SKM-1 (cell line): ENCODE results near the gene TRPM6.

Experiments
- DNase-seq: peaks from one replicate; lab custom pipeline; 2025; ENCODE audit not compliant: unreplicated experiment; lab: John Stamatoyannopoulos, UW

Gene TRPM6

DNA sequence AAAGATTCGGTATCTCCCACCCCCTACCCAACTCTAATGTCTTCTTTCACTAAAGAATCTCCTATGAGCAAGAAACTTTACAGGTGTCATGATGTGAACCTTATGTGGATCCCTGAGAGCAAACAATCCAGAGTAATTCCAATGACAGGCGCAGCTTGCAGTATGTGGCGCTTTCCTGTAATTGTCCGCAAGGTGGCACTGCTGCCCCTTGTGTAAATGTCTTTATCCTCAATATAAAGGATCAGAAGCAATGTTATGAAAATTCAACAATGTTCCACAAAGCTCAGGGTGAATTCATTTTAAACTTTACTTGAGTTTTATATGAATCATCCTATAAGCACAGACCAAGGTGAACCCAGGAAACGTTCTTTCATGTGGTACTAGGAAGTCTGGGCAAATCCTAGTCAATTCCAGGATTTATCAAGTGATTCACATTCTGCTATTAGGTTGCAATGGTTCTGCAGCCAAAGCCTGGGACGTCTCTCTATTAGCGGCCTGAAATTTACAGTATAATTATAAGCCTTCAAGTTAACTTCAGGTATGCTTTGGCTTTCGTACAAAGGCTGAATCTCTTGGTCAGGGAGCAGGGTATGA is 113.7 kb downstream of the TRPM6 start:
- peak; percentile 5 for DNase-seq

DNA sequence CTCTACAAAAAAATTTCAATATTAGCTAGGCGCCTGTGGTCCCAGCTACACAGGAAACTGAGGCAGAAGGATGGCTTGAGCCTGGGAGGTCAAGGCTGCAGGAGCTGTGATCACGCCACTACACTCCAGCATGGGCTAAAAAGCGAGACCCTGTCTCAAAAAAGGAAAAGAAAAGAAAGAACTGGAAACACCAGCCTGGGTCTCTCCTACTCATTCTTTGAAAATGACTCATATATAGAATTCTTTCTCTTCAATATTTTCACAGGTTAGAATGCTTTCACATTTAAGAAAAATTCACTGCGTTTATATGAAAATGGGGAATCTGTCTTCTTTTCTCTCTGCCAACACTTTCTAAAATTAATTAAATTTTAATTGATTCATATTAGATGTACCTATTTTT is 115.6 kb downstream of the TRPM6 start:
- DNase-seq = no peak

DNA sequence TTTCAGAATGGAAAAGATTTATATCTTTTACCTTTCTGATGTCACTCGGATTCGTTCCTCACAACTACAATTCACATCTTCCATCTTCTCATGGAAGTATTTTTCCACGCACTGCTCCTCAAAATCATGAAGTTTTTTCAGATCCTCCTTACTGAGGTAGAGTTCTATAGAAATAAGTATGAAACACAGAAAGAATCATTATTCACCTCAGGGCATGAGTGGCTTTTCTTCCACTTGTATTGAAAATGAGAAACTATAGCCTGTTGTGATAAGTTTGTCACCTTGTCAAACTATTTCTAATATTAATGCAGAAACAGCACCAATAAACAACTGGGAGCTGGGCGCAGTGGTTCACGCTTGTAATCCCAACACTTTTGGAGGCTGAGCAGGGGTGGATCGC is 116.0 kb downstream of the TRPM6 start:
- no peak for DNase-seq

DNA sequence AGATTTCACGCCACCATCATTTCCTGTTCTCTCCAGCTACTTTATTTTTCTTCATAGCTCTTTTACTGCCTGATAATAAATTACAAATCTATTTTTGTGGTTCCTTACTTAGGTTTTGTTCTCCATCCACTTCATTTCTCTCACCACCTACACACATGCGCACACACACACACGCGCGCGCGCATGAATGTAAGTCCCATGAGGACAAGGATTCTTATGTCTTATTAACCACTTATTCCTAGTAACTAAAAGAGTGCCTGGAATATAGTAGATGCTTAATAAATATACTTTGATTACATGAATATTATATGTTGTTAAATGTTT is 116.5 kb downstream of the TRPM6 start:
- DNase-seq = no peak

DNA sequence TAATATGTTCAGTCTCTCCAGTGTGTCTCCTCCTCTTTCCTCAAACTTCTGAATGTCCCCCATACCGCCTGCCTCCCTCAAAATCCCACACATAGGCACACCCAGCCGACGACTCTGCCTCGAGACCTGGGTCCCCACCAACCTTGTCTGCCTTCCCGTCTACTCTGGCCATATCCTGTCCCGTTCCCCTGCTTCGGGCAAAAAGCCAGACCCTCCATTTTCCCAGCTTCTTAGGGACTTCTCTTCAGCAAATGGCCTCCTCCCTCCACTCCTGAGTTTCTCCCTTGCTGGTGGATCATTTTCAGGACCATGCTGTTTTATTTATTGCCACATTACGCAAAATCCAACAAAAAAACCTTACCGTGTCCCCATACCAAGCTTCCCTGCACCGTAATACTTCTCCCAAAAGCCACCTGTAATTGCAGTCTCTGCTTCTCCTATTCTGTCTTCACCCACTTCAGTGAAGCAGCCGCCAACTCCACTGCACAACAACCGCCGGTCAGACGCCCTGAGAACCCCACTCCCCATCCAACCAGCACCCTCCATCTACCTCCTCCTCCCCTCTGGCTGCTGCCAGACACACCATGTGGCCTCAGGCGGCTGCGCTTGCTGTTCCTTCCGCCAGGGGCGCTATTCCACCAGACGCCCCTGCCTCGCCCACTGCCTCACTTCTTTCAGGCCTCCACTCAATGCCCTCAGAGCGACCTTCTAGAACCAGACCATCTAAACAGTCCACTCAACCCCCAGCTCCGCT is 117.0 kb downstream of the TRPM6 start:
- no peak for DNase-seq

DNA sequence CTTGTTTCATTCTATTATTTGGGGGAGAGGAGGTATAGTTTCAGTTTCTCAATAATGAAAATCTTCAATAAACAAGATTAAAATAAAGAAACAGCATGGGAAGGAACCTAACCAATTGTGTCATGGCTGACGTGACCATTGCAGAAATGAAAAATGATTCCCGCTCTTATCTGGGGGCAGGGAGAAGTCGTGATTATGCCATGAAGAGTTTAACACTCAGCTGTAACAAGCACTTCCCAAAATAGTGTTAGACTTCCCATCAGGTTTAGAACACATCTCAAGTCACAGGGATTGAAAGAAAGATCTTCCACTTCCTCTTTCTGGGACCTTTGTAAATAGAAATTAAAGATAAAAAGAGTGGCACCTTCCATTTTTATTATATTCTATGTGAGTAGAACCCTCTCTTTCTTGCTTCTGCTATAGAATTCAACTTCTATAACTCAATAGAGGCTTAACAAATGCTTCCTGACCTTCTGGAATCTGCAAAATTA is 122.2 kb downstream of the TRPM6 start:
- no peak for DNase-seq

DNA sequence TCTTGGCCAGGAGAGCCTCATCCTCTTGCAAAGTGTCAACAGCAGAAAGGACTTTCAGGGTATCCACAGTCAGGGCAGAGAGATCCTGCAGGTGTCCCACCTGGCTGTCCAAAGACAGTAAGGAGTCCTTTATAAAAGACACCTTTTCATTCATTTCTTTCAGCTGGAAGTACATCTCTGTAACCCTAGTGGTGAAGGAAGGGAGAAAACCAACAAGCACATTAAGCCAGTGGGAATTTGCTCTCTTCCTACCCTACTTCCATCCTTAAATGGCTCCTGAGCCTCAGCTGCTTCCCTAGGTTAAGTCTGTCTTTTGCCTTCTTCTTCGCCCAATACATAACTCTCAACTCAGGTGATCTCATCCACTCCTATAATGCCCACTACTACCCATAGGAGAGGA is 124.8 kb downstream of the TRPM6 start:
- no peak for DNase-seq

DNA sequence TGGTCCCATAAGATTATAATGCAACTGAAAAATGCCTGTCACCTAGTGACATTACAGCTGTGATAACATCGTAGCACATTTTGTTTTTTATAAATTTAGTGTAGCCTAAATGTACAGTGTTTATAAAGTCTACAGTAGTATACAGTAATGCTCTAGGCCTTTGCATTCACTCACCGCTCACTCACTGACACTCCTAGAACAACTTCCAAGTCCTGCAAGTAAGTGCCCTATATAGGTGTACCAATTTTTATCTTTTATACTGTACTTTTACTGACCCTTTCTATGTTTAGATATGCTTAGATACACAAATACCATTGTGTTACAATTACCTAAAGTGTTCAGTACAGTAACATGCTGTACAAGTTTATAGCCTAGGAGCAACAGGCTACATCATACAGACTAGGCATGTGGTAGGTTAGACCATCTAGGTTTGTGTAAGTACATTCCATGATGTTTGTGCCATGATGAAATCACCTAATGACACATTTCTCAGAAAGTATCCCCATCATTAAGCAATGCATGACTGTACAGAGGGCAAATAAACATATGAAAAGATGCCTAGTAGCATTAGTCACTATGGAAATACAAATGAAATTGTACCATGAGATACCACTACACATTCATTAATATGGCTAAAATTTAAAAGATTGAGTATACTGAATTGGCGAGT is 127.6 kb downstream of the TRPM6 start:
- DNase-seq = no peak

DNA sequence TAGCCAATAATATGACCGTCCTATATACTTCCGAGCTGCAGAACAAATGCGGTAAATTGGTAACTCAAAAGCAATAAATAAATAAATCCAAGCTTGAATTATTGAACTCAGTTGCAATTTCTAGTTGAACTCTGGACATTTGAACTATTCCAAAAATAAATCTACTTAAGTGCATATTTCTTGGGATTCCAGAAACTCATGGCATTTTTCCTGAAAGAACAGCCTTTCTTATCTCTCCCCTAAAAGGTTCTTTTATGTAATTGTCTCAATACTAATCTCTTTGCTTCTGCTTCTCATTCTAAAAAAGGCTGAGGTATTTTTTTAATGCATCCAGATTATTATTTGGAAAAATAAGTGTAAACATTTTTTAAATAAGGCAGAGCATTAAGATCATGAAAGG is 131.7 kb downstream of the TRPM6 start:
- no peak for DNase-seq

DNA sequence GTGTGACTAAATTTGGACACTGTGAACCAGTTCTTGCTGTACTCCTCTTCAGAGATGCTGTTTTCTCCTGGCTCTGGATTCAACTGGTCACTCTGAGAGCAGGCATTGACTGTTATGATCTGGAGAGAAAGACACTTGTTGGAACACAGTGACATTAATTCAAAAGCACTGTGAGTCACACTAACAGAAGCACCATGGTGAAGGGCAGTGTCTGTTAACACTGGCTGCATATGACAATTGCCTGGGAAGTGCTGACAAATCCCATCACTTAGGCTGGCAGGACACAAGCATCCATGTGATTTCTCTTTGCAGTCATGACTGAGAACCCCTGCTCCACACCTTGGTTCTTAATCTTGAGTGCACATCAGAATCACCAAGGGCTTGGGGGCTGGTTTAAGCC is 132.4 kb downstream of the TRPM6 start:
- DNase-seq = no peak

DNA sequence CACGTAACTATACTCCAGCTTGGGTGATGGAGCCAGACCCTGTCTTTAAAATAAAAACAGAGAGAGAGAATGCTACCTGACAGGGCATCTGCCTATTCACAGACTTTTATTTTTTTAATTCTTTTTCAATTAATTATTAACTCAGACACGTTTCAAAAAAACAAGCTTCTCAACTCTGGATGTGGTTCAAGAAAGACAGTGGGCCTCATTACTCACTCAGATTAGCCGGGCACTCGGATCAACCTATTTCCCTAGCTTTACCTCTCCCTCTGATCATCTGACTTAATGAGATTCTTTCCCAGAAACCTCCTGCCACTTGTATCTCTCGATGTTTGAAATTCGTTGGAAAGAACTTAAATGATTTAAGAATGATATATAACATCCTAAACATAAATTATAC is 134.1 kb downstream of the TRPM6 start:
- no peak for DNase-seq

DNA sequence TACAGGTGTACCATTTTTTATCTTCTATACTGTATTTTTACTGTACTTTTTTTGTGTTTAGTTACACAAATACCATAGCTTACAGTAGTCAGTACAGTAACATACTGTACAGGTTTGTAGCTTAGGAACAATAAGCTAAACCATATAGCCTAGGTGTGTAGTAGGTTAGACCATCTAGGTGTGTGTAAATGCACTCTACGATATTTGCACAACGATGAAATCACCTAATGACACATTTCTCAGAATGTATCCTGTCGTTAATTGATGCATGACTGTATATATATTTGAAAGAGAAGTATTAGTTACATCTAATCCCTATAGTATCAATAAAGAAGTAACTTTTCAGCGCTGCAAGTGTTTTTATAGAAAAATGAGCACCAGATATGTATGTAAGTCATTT is 138.8 kb downstream of the TRPM6 start:
- DNase-seq = no peak

DNA sequence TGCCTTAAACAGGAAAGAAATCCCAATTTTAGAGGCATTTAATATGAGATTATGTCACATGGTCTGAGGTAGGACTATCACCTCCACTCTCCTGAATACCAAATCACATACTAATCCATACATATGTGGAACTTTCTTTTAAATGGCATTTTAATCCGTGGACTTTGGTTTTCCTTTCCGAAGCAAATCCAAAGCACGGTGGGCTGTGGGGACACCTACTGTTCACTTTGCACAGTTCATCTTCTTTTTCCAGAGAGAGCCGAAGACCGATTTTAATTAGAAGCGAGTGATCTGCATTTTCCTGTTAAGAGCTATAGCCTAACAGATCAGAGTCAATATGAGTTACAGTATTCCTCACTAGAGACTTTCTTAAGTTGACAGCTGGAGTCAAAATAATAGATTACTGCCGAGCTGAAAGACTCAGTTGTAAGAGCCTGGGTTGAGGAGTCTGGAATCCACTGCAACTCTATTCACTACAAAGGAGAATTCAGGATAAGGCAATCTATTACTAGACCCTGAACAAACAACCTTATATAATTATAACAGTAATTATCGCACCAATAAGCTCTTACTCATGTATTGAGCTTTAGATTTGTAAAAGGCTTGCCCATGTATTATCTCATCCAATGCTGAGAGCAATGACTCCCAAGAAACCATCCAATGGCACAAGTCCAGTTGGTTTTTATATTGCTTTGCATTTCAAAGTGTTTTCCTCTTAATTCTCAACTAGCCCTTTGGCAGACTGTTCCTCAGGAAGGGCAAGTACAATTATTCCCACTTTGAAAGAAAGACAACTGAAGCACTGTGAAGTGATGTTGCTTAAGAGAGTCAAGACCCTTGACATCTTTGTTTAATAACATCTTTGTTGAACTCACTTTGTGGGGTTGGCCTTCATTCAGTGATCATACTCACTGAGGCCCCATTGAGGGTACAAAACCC is 144.7 kb downstream of the TRPM6 start:
- DNase-seq = no peak

DNA sequence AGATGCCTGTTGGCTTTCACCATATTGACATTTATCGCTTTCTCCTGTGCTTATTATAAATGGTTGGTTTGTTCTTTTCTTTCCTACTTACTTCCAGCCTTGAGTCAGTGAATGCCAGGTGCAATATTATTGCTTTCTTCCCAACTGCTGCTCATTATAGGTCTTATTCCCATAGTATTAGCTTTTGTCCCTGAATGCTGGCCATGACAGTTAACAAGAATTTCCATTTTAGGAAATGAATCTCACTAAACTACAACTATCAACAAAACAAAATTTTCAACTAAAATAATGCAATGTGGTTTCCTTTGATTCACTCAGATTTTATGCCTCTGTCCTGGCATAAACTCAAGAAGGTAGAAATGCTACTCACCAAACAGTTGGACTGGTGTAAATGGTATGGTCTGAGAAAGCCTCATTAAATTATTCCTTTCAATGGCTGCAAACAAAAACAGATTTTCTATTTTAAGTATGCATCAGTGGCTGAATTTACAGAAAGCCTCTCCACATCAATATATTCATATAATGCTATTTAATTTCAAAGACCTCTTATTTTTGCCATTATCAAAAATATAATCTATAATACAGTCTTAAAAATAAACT is 145.4 kb downstream of the TRPM6 start:
- DNase-seq = no peak

DNA sequence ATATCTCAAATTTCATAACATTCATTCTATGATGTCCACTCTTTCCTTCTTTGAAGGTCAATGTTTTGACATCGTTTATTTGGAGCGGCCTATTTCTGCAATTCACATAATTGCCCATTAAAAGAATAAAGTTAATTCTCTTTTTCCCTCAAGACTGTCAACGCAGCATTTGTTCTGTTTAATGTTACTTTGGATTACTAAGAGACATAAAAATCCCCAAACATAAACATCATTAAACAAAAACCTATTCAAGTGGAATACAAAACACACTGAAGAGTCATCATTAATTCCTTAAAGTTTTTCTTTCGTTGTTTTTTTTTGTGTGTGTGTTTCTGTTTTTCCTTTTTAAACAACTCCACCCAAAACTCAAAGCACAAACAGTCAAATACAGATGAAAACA is 151.1 kb downstream of the TRPM6 start:
- no peak for DNase-seq

DNA sequence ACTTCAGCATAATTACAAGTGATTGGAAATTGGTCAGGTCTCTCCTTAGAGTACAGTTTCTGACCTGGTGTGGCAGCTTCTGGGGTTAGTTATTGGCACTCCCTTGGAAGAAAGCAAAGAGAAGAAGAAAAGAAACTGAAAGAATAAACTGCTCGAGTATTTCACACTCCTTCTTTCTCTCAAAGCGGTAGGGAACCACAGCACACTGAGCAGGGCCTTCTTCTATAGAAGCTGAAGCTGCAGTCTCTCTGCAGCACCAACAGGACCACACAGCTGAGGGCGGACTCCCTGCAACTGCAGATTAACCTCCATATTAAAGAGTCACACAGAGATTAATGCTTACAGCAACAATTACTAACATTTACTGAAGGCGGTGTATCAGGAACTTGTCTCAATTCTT is 152.0 kb downstream of the TRPM6 start:
- no peak for DNase-seq

DNA sequence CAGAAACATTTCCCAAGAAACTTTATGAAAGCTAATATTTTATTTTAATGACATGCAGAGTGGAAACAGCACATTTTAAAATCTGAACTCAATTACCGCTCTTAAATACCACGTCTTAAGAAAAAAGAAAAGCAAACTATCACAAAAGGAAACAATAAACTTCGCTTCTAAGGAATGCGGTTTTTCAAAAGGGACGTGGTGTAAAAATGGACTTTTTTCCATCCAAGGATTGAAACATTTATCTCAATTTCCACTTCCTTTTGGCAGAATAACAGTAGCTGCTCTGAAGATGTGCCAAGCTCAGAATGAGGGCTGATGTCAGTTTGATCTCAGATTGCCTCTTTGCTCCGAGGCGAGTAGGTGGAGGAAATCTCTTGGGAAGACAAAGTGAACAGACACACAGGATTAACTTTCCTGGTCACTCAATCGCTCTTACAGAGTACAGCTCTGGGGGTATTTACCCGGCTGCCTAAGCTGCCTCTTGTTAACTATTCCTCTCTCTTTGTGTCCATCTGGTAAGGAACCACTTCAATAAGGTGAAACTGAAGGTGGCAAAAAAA is 158.5 kb downstream of the TRPM6 start:
- DNase-seq = no peak

DNA sequence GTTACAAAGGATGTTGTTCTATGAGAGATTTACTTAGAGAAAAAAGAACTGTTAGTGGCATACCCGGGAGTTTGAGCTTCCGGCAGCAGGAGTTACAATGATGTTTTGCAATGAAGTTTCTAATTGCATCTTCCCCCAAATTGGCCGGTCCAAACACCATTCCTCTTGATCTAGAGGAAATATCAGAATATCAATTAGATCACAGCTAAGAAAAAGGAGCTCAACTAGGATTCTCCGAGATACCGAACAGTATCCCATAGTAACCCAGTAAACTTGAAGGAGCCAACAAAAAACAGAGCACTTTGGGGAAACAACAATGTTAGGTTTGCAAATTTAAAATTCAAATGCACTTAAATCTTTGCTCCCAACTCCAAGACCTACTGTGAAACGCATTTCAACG is 159.5 kb downstream of the TRPM6 start:
- no peak for DNase-seq

DNA sequence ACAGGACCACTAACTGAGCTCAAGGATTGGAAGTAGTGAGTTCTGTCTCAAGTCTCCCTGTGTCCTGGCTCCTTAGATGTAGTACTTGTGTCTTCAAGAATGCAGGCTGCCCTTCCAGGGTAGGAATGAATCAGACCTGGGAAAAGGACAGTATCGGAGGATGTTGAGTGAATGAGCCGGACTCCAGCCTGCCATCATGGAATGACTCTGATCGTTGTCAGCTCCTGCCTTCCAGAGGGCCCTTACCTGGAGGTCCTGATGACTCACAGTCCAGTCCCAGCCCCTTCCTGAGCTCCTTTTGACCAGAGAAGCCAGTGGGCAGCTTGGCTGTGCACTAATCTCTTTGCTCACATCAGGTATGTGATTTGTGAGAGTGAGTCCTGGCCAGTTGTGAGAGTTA is 161.1 kb downstream of the TRPM6 start:
- no peak for DNase-seq

DNA sequence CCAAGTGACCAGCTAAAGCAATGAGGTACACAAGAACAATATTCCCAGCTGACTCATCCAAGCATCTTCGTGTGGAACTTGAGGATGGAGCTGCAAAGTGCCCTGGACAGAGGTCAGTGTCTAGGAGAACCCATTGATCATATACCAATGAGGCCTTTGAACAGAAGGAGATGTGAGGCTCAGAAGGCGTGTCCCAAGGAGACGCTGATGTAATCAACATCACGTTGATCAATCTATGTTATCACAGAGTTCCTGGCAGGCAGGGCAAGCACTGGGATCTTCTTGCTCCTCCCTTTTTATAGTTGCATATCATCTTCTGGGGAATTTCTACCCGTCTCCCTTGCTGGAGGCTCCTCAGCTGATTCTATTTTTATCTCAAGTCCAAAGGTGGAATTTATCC is 163.4 kb downstream of the TRPM6 start:
- no peak for DNase-seq
